HEK293 (cell line): ENCODE results near the gene SLPI.

ENCODE experiments used
- KLF7 ChIP-seq: fragments of 450-650 bp; formaldehyde crosslinking; IDR thresholded peaks from 2 replicates; pipeline ENCODE4 v1.5.1; 2016; ENCODE audit warnings: missing biosample characterization, missing genetic modification characterization, borderline replicate concordance
- SP3 ChIP-seq: fragments of 450-650 bp; formaldehyde crosslinking; IDR thresholded peaks from 2 replicates; pipeline ENCODE4 v1.5.1; 2016; ENCODE audit warnings: missing biosample characterization, missing genetic modification characterization
- TF ChIP-seq, protein P1 (sequence below): fragments of 450-650 bp; formaldehyde crosslinking; IDR thresholded peaks from 2 replicates; pipeline ENCODE4 v1.5.1; 2016; ENCODE audit warnings: missing biosample characterization, missing genetic modification characterization
- TF ChIP-seq, protein P2 (sequence below): fragments of 450-650 bp; formaldehyde crosslinking; IDR thresholded peaks from 2 replicates; pipeline ENCODE4 v1.5.1; 2016; ENCODE audit warnings: missing biosample characterization, missing genetic modification characterization, low read depth

- TF ChIP-seq, protein P1, sequence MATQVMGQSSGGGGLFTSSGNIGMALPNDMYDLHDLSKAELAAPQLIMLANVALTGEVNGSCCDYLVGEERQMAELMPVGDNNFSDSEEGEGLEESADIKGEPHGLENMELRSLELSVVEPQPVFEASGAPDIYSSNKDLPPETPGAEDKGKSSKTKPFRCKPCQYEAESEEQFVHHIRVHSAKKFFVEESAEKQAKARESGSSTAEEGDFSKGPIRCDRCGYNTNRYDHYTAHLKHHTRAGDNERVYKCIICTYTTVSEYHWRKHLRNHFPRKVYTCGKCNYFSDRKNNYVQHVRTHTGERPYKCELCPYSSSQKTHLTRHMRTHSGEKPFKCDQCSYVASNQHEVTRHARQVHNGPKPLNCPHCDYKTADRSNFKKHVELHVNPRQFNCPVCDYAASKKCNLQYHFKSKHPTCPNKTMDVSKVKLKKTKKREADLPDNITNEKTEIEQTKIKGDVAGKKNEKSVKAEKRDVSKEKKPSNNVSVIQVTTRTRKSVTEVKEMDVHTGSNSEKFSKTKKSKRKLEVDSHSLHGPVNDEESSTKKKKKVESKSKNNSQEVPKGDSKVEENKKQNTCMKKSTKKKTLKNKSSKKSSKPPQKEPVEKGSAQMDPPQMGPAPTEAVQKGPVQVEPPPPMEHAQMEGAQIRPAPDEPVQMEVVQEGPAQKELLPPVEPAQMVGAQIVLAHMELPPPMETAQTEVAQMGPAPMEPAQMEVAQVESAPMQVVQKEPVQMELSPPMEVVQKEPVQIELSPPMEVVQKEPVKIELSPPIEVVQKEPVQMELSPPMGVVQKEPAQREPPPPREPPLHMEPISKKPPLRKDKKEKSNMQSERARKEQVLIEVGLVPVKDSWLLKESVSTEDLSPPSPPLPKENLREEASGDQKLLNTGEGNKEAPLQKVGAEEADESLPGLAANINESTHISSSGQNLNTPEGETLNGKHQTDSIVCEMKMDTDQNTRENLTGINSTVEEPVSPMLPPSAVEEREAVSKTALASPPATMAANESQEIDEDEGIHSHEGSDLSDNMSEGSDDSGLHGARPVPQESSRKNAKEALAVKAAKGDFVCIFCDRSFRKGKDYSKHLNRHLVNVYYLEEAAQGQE (tag by site-specific recombination), result no peak
- TF ChIP-seq KLF7 (tag by site-specific recombination), result no peak
- TF ChIP-seq, protein P2, sequence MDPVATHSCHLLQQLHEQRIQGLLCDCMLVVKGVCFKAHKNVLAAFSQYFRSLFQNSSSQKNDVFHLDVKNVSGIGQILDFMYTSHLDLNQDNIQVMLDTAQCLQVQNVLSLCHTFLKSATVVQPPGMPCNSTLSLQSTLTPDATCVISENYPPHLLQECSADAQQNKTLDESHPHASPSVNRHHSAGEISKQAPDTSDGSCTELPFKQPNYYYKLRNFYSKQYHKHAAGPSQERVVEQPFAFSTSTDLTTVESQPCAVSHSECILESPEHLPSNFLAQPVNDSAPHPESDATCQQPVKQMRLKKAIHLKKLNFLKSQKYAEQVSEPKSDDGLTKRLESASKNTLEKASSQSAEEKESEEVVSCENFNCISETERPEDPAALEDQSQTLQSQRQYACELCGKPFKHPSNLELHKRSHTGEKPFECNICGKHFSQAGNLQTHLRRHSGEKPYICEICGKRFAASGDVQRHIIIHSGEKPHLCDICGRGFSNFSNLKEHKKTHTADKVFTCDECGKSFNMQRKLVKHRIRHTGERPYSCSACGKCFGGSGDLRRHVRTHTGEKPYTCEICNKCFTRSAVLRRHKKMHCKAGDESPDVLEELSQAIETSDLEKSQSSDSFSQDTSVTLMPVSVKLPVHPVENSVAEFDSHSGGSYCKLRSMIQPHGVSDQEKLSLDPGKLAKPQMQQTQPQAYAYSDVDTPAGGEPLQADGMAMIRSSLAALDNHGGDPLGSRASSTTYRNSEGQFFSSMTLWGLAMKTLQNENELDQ (tag by site-specific recombination), result no peak
- no peak for TF ChIP-seq SP3 (tag by site-specific recombination)
Observed at GRCh38 chr20:45235995-45236394, 18.4 kb downstream of the SLPI start.
